MM.1S (cell line): ENCODE data around the gene DHRSX.
"Not testable (repeated sequence)": the region's sequence is repeated elsewhere in the genome, so short reads cannot be mapped to it uniquely, and the experiment has no call there.

Experiments
- DNase-seq: peaks from one replicate; pipeline ENCODE4 v3.0.0-alpha.2; 2015
- H2AFZ ChIP-seq: fragments of 300-600 bp; sonication (generic); 2 replicates; pipeline ENCODE4 v1.6.0; 2016; ENCODE audit warnings: antibody characterized with exemption, low read length
- H3F3A ChIP-seq: fragments of 300-600 bp; sonication (generic); 2 replicates; pipeline ENCODE4 v1.6.1; 2016; ENCODE audit warnings: mild to moderate bottlenecking, antibody characterized with exemption, low read length, moderate library complexity, mixed read lengths; ENCODE audit not compliant: insufficient read depth
- H3K27ac ChIP-seq: fragments of 300-600 bp; sonication (generic); 2 replicates; pipeline ENCODE4 v1.5.1; 2016; ENCODE audit warnings: mild to moderate bottlenecking, low read length
- H3K27me3 ChIP-seq: fragments of 300-600 bp; sonication (generic); replicated peaks from 2 replicates; pipeline ENCODE4 v1.6.0; 2016; ENCODE audit warnings: low read length; ENCODE audit not compliant: insufficient read depth
- H3K36me3 ChIP-seq: fragments of 300-600 bp; sonication (generic); replicated peaks from 2 replicates; pipeline ENCODE4 v1.6.1; 2016; ENCODE audit warnings: mild to moderate bottlenecking, low read length, mixed read lengths; ENCODE audit not compliant: insufficient read depth
- H3K4me1 ChIP-seq: fragments of 300-600 bp; sonication (generic); 2 replicates; pipeline ENCODE4 v1.6.1; 2016; ENCODE audit warnings: low read length, mixed read lengths
- H3K4me2 ChIP-seq: fragments of 300-600 bp; sonication (generic); 2 replicates; pipeline ENCODE4 v1.6.0; 2016; ENCODE audit warnings: low read depth, low read length
- H3K4me3 ChIP-seq: fragments of 300-600 bp; sonication (generic); 2 replicates; pipeline ENCODE4 v1.5.1; 2016; ENCODE audit warnings: low read length, mixed read lengths
- H3K79me2 ChIP-seq: fragments of 300-600 bp; sonication (generic); 2 replicates; pipeline ENCODE4 v1.6.1; 2016; ENCODE audit warnings: mixed run types, low read length, mixed read lengths
- H3K9ac ChIP-seq: fragments of 300-600 bp; sonication (generic); 2 replicates; pipeline ENCODE4 v1.6.1; 2016; ENCODE audit warnings: low read length, mixed read lengths
- H3K9me2 ChIP-seq: fragments of 300-600 bp; sonication (generic); replicated peaks from 2 replicates; pipeline ENCODE4 v1.6.1; 2016; ENCODE audit warnings: mild to moderate bottlenecking, low read length, mixed read lengths; ENCODE audit not compliant: insufficient read depth
- H3K9me3 ChIP-seq: fragments of 300-600 bp; sonication (generic); replicated peaks from 2 replicates; pipeline ENCODE4 v1.6.1; 2016; ENCODE audit warnings: mild to moderate bottlenecking, low read length, mixed read lengths; ENCODE audit not compliant: insufficient read depth
- H4K20me1 ChIP-seq: fragments of 300-600 bp; sonication (generic); 2 replicates; pipeline ENCODE4 v1.6.1; 2016; ENCODE audit warnings: mild to moderate bottlenecking, low read length, moderate library complexity, mixed read lengths; ENCODE audit not compliant: insufficient read depth
- CTCF ChIP-seq: fragments of 300-600 bp; sonication (generic); IDR thresholded peaks from 2 replicates; pipeline ENCODE4 v1.5.1; 2016; ENCODE audit warnings: antibody characterized with exemption, low read length, mixed read lengths
- EZH2 ChIP-seq: fragments of 300-600 bp; sonication (generic); optimal IDR thresholded peaks from 2 replicates; pipeline ENCODE3; 2017; ENCODE audit warnings: low read depth, mild to moderate bottlenecking, antibody characterized with exemption, low read length, mixed read lengths
- EZH2phosphoT487 ChIP-seq: fragments of 300-600 bp; sonication (generic); IDR thresholded peaks from 2 replicates; pipeline ENCODE4 v1.6.1; 2018; ENCODE audit warnings: antibody characterized with exemption, low read length

The DHRSX gene

DNA sequence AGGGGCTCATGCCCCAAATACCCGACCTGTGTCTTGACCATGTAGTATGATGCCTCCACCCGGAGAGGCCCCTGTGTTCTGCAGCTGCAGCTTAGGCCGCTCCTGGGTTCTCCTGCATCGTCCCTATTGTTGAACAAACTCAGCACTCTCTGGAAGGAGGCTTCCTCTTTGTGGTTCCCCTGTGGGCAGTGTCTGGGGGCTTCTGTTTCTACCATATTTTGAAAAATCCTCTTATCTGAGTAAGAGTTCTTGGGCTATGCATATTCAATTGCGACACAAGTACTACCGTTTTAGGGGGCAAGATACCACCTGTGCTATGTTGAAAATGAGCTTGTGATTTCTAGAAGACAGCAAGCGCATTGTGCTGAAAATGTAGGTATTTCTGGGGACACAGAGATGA, 276.6 kb downstream of the DHRSX start:
- H3K4me3 ChIP-seq, result no peak overlapping the region
- no peak overlapping the region for H3K4me2 ChIP-seq
- H3K9ac ChIP-seq, result no peak overlapping the region
- no peaks in the 10 kb centered on the region for H3F3A ChIP-seq
- no peaks in the 10 kb centered on the region for H3K79me2 ChIP-seq
- H3K27ac ChIP-seq, result no peak overlapping the region
- H2AFZ ChIP-seq, result no peak overlapping the region
- DNase-seq, result no peak
- H3K27me3 ChIP-seq, result no peaks in the 10 kb centered on the region
- no peaks in the 10 kb centered on the region for H3K4me1 ChIP-seq
- no peaks in the 10 kb centered on the region for H3K9me3 ChIP-seq
- no peaks in the 10 kb centered on the region for H3K9me2 ChIP-seq
- no peaks in the 10 kb centered on the region for H4K20me1 ChIP-seq
- no peaks in the 10 kb centered on the region for H3K36me3 ChIP-seq
- TF ChIP-seq CTCF (no peak), EZH2 (no peak), EZH2phosphoT487 (no peak)

- TF ChIP-seq CTCF (no peak), EZH2 (no peak), EZH2phosphoT487 (no peak)
- Histone ChIP-seq H3K4me1 (no peaks in the 10 kb centered on the region), H3K9me2 (no peaks in the 10 kb centered on the region), H2AFZ (no peak overlapping the region), H3K36me3 (no peaks in the 10 kb centered on the region), H3K9ac (no peak overlapping the region), H3K4me2 (no peak overlapping the region), H3K27me3 (no peaks in the 10 kb centered on the region), H3K27ac (no peak overlapping the region), H3K4me3 (no peak overlapping the region), H3K79me2 (no peaks in the 10 kb centered on the region), H3K9me3 (no peaks in the 10 kb centered on the region), H3F3A (no peaks in the 10 kb centered on the region), H4K20me1 (no peaks in the 10 kb centered on the region)
- no peak for DNase-seq
These were observed 279.8 kb downstream of the DHRSX start for GRCh38 chrX:2220829-2221567.

DNA sequence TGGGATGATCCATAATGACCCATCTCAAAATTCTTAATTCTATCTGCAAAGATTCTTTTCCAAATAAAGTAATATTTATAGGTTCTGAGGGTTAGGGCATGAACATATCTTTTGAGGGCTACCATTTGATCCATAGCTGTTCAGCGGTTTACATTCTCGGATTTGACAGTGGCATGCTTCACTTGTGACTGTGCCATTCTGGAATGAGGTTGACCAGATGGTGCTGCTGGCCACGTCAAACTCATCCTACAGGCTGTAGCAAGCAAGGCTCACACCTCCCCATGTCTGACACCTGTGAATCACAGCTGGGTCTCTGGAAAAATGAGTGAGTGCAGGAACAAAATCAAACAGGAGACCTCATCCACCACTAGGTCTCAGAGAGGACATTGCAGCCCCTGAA, 280.5 kb downstream of the DHRSX start:
- Histone ChIP-seq H3K27ac (no peak overlapping the region), H3F3A (no peaks in the 10 kb centered on the region), H4K20me1 (no peaks in the 10 kb centered on the region), H3K4me2 (no peak overlapping the region), H3K4me1 (no peaks in the 10 kb centered on the region), H2AFZ (no peak overlapping the region), H3K9ac (no peak overlapping the region), H3K79me2 (no peaks in the 10 kb centered on the region), H3K36me3 (no peaks in the 10 kb centered on the region), H3K4me3 (no peak overlapping the region), H3K9me2 (no peaks in the 10 kb centered on the region), H3K27me3 (no peaks in the 10 kb centered on the region), H3K9me3 (no peaks in the 10 kb centered on the region)
- TF ChIP-seq CTCF (no peak), EZH2phosphoT487 (no peak), EZH2 (no peak)
- DNase-seq, result no peak

- not testable (repeated sequence) for H3K4me3 ChIP-seq, H3K9me3 ChIP-seq, H3K4me1 ChIP-seq, H3F3A ChIP-seq, H4K20me1 ChIP-seq, H3K4me2 ChIP-seq, H3K27ac ChIP-seq, H2AFZ ChIP-seq, H3K27me3 ChIP-seq, H3K9me2 ChIP-seq, H3K36me3 ChIP-seq, DNase-seq, H3K79me2 ChIP-seq, H3K9ac ChIP-seq
These were observed 286.5 kb downstream of the DHRSX start for GRCh38 chrX:2214138-2214823.

DNA sequence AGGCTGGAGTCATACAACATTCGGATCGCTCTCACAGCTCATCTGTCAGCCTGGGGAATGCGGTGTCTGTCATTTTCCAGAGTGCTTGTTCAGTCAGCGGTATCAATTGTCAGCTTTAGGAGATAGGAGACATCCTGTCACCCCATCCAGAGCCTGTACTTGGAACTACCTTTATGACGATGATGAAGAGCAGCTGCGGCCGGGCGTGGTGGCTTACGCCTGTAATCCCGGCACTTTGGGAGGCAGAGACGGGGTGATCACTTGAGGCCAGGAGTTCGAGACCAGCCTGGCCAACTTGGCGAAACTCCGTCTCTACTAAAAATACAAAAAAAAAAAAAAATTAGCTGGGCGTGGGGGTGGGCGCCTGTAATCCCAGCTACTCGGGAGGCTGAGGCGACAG, 289.1 kb downstream of the DHRSX start:
- H3K9ac ChIP-seq, H3K9me3 ChIP-seq, H3K79me2 ChIP-seq, H3K36me3 ChIP-seq, H3K9me2 ChIP-seq, H2AFZ ChIP-seq, H3F3A ChIP-seq, DNase-seq, H3K27me3 ChIP-seq, H3K4me1 ChIP-seq, H3K4me2 ChIP-seq, H3K27ac ChIP-seq, H3K4me3 ChIP-seq, H4K20me1 ChIP-seq: not testable (repeated sequence)
